Right hindlimb (tissue), 1 donor: ENCODE measurements around the gene DTNA.
A peak's percentile ranks its signal among the peaks of the same experiment; 100 is the strongest.

Experiments
- DNase-seq: peaks from one replicate; pipeline ENCODE4 v3.0.0-alpha.2; 2018

The DTNA gene

DNA sequence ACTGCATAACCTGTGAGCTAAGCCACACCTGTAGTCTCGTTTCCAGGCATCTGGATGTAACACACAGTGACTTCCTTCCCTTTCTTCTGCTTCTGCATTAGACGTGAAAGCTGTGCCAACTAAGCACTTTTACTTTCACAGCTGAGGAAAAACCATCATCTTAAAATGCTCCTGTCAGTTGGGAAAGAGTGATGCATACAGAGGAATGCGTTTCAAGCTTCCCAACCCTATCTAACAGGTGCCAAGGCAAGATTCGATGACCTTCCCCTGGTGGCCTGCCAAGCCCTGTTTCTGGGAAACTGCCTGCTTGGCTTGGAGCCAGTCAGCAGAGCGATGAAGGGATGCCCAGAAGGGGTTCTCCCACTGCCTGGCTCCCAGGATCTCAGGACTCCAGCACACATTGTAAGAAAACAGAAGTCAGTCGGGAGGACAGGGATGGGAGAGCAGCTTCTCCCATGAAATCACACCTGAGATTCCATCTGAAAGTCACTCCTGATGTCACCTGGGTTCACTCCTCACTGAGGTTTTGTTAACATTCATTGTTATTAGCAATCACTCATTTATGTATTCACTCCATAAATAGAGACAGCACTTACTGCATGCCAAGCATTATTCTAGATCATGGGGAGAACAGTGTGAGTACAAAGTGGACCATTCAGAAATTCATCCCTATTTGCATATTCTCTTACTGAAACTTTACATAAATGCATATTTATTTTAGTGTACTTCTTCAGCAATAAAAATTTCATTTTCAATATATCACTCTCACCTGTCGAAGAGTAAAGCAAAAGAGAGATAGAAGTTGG, 64.1 kb downstream of the DTNA start:
- peak; percentile 47 for DNase-seq

DNA sequence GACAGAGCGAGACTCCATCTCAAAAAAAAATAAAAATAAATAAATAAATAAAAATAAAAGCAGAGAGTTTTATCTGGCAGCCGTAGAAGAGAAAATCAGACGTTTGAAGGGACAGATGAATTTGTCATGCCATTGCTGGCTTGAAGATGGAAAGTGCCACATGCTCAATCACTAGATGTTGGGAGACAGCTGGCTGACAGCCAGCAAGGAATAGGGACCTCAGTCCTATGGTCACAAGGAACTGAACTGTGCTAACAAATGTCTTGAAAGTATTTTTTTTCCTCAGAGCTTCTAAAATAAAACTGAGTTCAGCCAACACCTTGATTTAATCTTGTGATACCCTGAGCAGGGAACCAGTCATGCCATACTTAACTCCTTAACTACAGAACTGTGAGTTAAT, 65.4 kb downstream of the DTNA start:
- no peak for DNase-seq

DNA sequence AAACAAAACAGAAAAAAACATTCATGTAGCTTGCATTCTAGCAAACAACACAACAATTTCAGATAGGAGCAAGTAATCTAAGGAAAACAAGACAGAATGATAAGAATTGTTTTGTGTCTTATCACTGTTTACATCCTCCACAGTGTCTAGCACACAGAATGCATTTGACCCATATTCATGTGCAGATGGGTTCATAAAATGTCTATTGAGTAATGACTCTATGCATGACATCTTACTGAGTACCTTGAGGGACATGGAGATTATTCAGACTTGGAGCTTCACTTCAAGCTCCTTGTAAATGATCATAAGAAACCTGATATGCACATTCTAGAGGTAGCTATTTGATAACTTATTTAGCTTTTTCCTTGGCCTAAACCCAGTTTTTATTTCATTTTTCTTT, 69.0 kb downstream of the DTNA start:
- no peak for DNase-seq

DNA sequence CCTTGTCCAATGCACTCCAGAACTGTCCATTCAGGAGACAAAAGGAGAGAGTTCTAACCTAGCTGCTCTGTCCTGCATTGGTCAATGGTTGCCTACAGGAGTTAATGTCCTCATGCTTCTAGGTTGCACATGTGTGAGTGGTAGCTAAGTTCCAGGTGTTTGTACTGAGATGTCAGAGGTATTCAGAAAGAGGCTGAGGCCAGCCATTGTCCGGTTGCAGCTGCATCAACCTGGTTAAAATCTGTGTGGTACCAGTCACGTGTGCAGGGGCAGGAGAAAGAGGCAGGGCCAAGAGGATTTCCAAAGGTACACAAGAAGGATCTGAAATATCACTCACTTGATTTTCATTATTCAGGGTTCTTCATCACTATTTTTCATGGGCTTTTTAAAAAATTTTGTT, 70.8 kb downstream of the DTNA start:
- no peak for DNase-seq

DNA sequence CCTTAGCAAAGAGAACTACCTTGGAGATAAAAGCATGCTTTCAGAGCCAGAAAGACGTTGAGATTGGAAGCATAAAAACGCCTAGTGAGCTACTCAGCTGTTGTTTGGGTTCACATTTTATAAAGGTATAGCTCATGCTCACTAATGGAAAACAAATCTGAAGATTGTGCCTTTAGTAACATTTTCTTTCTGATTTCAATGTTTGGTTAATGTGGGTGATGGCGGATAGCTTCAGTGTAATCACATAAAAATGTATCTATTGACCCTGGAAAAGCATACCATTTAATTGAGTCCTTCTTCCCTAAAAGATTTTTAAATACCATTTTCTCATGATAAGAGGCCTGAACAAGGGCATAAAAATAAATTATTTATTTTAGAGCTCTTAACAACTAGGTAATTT, 73.4 kb downstream of the DTNA start:
- DNase-seq, result no peak

DNA sequence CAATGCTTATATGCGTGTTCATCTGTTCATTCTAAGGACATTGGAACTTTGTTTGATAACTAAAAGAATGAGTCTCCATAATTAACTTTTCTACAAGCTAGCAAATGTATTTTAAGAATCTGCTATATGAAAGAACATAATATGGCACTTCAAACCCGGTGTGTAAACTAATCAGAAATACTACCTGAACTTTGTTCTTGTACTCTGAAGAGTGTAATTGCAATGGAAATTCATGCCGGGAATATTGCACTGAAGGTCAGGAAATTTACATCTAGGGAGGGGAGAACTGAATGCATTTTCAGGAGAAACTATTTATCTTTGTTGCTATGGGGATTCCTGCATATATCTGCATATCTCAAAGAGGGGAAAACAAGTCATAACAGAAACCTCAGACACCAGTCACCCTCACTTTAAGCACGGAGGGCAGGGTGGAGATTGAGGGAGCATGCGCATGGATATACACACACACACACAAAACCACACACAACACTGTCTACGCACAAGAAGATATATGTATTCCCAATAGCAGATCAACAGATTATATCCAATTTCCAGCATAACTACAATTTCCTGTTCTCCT, 76.2 kb downstream of the DTNA start:
- no peak for DNase-seq

DNA sequence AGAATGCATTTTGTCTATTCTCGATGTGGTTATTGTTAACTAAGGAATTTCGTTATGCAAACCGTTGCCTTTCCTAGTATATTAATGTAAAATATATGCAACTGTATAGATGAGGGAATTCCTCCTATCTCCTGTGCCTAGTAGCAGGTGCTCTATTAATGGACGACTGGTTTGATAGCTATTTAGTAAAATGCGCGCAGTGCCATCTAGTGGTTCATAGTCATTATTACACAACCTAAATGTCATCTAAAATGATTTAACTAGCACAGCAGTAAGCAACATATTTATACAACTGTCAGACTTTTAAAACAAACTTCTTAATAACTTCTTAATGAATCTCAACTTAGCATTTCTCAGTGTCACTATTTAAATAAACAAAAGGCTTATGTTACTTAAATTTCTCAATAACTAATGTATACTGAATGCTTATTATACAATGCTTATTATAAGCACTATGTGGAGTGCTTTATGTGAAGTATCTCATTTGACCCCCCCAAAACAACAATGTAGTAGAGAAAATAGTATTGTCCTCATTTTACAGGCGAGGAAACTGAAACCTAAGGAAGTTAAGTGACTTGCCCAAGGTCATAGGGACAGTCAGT, 77.9 kb downstream of the DTNA start:
- DNase-seq, result no peak

DNA sequence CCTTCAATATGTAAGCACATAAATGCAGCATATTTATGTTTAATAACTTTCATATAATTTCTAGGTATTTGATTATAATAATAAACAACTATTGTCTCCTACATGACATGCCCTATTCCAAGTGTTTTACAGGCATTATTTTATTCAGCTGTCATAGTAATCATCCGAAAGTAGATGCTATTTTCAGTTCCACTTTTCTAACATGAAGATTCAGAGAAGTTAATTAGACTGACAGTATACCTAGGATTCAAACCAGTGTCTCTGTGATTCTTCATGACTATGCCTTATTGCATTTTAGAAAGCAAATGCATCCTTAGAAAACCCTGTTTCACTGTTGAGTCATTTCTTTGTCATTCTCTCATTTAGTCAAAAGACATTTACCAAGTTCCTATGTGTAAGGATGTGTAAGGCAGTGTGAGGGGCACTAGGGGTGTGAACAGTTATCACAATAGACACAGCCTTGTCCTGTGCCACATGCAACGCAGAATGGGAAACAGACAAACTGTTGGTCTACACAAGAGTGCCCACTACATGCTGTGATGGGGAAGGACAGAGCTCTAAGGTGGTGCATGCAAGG, 79.8 kb downstream of the DTNA start:
- no peak for DNase-seq

DNA sequence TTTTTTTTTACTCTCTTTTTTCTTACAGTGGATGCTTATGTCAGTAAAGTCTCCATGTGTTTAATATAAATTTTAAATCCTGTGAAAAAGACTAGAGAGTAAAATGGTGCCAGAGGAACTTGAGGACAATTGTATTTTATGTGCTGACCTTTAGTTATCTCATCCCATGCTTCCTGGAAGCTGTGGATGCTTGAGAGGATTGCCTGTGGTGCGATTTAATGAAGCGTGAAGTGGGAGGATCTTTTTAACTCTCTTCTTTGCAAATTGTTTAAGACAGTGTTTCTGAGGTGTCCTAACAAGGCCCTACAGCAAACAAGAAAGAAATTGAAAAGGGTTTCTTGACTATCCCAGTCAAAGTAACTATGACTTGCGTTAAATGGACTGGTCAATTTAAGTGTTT, 84.2 kb downstream of the DTNA start:
- no peak for DNase-seq

DNA sequence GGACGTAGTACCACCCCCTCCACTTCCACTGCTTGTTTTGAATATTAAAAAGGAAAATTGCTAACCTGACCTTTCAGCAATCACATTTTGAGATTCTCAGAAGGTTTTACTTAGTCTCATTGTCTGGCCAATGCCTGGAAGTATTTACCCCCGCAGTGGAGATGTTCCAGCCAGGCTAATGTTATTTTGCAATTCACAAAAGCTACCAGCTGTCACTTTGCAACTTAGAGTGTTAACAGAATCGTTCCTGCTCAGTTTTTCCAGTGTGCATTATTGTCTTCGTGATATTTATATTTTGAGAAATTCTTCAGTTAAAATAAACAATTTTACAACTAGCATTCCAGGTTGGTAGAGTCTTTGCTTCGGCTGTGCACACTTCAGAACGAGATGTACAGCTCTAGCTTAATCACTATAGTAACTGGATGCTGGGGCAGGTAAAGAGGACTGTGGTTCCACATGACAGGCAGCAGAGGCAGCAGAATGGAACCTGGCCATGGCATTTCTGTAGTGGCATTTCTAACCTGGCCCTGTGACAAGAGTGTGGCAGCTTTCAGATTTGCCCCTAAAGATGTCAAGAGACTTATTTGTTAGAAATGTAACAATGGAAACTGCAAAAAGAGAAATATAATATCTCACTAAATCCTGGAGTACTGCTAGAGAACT, 85.1 kb downstream of the DTNA start:
- no peak for DNase-seq

DNA sequence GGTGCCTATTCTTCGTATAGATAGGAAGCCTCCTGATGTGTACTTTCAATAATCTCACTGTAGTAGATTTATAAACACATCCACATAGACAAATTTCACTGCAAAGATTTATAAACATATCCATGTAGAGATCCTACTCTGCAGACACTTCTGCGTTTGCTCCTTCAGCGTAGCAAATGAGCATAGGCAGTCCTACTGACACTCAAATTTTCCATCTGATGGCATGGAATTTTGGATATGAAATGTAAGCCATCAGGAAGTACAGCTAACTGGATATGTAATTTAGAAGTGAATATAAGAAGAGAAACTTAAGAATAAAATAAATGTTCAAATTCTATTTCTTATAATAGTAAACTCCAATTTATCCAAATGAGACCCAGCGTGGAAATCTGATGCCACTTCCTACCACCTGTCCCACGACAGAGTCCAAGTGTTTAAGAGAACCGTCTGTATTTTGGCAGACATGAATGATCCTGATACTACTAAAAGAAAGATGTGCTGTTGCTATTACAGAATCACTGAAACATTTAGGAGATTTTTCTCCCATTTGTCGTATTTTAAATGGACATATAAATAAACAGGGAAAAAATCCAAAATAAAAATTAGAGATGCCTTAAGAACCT, 86.0 kb downstream of the DTNA start:
- no peak for DNase-seq

DNA sequence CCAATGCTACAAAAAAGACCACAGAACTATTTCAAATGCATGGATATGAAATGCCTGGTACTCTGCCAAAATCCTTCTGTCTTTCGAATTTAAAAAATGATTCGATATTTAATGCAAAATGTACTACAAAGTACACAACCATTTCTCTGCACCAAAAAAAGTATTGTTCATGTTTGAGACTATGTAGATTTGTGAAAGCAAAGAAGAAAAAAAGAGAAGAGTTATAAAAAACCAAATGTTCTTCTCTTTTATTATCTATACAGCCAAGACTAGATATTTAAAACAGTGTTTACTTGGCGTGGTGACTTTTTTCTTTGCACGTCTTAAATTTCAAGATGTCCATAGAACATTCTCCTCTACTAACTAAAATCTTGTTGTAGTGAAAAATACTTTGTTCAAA, 89.2 kb downstream of the DTNA start:
- DNase-seq, result no peak

DNA sequence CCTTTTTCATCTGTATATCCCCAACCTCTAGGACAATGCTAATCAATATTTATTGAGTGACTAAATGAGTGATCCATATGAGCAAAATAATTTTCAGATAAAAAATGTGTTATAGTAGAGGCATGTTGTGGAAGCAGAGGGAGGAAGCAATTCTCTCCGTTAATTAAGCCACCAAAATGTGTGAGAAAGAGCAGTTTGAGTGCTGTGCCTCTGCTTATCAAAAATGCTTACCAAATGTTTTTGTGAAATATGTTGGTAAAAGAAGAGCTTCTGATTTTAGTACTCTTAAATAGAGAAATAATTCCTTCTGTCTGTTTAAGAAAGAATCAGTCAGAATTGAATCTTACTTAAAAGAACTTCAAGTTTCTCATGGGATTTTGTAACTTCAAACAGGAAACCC, 90.3 kb downstream of the DTNA start:
- no peak for DNase-seq

DNA sequence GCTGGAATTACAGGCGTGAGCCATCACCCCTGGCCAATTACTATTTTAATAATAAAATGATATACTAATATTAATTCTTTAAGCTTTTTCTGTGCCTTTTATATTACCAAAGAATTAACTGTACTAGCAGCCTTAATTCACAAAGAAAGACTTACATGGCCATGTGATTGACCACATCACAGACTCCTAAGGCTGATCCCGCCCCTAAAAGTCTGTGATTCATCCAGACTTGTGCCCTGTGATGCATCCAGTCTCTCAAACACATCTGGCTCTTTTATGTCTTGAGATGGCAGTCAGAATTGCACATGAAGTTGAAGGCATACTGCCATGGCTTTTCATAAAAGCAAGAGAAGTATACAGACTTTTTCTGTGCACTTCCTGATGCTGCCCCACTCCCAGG, 91.7 kb downstream of the DTNA start:
- DNase-seq, result no peak

DNA sequence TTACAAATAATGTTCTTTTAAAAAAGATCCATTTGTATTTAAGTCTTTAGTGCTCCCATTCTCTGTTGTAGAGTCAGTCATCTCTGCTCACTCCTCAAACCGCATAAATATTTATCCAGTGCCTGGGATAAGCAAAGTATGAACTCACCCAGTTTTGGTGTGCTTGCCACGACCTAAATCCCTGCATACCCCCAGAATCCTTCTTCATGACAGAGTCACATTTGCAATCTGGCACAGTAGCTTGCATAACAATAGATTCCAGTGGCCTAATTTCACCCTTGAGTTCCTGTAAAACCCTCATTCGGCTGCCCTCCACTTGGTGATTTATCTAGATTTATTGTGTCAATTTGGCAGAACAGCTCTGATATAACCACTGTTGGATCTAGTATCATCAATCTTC, 92.9 kb downstream of the DTNA start:
- DNase-seq, result no peak

DNA sequence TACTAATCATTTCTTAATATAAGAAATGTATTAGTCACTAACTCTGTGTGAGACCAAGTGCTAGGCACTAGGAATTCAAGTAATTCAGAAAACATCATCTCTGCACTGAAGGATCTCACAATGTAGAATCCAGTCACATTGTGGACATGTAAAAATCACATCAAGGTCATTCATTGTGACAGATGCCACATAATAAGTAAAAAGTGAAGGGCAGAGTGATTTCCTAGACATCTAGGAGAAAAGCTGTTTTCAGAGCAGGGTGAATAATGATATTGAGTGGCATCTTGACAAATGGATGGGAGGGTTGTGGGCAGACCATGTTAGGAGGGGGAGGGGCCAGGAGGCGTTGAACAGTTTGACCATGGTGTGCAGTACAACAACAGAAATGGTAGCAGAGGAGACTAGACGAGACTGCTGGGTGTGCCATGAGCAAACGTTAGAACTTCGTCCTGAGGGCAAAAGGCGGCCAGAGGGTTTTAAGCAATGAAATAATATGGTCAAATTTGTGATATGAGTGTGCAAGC, 93.8 kb downstream of the DTNA start:
- DNase-seq, result no peak

DNA sequence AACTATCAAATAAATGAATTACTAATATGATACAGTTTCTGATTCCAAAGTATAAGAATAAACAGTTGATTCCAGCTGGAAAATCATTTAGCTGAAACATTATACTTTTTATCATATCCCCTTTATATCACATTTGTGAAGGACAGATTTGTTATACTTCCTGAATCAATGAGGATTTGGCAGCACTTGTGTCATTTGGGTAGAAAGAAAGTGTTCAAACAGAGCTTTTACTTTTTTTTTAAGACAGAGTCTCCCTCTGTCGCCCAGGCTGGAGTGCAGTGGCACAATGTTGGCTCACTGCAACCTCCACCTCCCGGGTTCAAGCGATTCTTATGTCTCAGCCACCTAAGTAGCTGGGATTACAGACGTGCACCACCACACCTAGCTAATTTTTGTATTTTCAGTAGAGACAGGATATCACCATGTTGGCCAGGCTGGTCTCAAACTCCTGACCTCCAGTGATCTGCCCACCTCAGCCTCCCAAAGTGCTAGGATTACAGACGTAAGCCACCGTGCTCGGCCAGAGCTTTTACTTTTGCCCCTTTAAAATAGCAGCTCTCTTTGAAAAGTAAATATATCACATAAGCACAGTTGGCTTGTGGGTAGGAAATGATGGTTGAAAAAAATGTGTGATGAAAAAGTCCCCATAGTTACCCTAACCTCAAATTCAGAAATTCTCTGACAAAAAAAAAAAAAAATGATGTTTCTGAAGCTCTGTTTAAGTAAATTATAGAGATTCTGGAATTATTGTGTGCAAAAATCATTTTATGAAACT, 95.2 kb downstream of the DTNA start:
- no peak for DNase-seq

DNA sequence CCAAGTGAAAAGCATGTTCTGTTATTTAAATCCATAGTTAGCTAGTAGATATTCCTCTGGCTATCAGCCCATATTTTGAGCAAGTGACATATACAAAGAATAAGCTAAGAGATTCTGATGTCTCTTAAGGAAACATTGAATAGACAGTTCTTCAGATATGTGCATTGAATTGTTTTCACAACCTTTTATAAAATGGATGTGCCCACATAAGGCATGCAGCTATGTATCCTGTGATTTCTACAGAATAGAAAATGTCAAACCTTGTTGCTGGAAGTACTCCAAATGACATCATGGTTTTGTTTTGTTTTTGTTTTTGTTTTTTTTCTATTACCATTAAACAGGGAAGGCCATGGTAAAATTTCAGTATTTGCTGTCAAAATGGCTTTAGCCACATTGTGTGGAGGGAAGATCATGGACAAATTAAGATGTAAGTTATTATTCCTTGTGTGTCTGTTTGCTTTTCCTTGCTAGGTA, 95.8 kb downstream of the DTNA start:
- no peak for DNase-seq

DNA sequence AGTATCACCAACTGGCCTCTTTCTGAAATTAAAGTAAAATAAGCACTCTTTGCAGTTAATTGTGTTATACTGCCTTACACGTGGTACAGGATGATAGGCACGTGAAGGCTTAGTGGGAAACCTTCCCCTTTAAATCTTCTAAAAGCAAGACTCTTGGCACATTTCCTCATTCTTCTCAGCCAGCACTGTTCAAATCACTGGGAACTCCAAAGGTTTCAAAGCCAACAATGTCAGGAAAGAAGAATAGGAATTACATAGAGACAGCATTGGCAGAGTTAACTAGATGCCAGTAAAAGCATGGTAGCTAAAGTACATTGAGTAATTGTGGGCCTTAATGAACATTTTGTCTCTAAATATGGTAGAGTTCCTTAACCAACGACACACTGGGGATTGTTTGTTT, 96.4 kb downstream of the DTNA start:
- DNase-seq, result no peak

DNA sequence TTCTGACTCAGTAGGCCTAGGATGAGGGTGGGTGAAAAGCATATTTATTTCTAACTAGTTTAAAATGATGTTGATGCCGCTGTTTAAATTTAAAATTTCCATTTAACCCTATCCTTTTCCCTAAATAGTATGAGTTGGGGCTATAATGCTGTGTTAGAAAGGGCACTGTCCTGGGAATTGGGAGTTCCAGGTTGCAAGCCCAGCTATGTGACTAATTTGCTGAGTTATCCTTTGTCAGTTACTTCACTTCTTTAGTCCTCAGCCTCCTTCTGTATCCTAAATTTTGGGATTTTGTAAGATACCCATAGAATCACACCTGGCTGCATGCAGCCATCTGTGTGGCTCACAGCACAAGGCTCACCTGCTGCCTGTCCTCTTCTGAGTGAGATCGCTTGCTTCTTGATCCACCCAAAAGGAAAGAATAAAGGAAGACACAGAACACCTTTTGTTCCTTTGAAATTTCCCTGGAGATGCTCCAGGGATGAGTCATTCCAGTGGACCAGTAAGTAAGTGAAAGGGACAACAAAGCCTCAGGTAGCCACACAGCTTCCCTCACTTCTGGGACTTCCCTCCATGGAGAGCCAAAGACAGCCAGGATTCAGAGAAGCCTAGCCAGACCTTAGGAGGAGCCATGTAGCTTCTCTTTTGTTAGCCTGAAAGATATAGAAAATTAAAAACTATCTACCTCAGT, 97.2 kb downstream of the DTNA start:
- no peak for DNase-seq

DNA sequence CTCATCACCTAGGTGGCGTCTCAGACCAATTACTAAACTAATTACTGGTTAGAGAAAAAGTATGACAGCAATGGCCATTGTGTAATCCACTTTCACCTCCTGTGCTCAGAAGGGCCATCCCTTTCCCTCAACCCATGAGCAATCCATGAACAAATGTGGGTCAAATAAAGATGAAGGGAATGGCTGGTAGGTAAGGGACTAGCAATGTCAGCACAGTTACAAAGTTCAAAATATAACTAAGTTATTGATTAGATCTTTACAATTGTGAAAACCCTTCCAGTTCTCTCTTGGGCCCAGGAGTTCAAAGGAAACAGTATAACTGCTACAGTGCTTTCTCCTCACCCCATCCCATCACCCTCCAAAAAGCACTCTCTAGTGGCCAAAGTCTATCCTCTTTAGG, 98.3 kb downstream of the DTNA start:
- DNase-seq, result no peak
